ENCODE data around the gene WDFY4.

GRCh38 chr10:48772059-48772458, 87.4 kb downstream of the WDFY4 start:
- TF ChIP-seq ZNF302 (tag by site-specific recombination; IDR thresholded peaks at IDR 0.05; ENCODE audit: low read depth) (no peak), ZBTB7A (tag by site-specific recombination; IDR thresholded peaks at IDR 0.05; ENCODE audit: low read depth) (no peak), ZNF660 (tag by site-specific recombination; IDR thresholded peaks at IDR 0.05) (no peak), ZNF112 (tag by site-specific recombination; IDR thresholded peaks at IDR 0.05) (no peak), ZNF423 (tag by site-specific recombination; IDR thresholded peaks at IDR 0.05) (no peak), HOXA7 (CRISPR knock-in tag; IDR thresholded peaks at IDR 0.05; ENCODE audit: borderline replicate concordance) (no peak), ZNF747 (tag by site-specific recombination; IDR thresholded peaks at IDR 0.05) (no peak), SP3 (tag by site-specific recombination; IDR thresholded peaks at IDR 0.05) (no peak), ZNF324 (tag by site-specific recombination; IDR thresholded peaks at IDR 0.05) (no peak), ZNF549 (tag by site-specific recombination; IDR thresholded peaks at IDR 0.05) (no peak)
- TF ChIP-seq, protein P1, sequence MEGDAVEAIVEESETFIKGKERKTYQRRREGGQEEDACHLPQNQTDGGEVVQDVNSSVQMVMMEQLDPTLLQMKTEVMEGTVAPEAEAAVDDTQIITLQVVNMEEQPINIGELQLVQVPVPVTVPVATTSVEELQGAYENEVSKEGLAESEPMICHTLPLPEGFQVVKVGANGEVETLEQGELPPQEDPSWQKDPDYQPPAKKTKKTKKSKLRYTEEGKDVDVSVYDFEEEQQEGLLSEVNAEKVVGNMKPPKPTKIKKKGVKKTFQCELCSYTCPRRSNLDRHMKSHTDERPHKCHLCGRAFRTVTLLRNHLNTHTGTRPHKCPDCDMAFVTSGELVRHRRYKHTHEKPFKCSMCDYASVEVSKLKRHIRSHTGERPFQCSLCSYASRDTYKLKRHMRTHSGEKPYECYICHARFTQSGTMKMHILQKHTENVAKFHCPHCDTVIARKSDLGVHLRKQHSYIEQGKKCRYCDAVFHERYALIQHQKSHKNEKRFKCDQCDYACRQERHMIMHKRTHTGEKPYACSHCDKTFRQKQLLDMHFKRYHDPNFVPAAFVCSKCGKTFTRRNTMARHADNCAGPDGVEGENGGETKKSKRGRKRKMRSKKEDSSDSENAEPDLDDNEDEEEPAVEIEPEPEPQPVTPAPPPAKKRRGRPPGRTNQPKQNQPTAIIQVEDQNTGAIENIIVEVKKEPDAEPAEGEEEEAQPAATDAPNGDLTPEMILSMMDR (tag by site-specific recombination; IDR thresholded peaks at IDR 0.05), result no peak
- TF ChIP-seq, protein P2, sequence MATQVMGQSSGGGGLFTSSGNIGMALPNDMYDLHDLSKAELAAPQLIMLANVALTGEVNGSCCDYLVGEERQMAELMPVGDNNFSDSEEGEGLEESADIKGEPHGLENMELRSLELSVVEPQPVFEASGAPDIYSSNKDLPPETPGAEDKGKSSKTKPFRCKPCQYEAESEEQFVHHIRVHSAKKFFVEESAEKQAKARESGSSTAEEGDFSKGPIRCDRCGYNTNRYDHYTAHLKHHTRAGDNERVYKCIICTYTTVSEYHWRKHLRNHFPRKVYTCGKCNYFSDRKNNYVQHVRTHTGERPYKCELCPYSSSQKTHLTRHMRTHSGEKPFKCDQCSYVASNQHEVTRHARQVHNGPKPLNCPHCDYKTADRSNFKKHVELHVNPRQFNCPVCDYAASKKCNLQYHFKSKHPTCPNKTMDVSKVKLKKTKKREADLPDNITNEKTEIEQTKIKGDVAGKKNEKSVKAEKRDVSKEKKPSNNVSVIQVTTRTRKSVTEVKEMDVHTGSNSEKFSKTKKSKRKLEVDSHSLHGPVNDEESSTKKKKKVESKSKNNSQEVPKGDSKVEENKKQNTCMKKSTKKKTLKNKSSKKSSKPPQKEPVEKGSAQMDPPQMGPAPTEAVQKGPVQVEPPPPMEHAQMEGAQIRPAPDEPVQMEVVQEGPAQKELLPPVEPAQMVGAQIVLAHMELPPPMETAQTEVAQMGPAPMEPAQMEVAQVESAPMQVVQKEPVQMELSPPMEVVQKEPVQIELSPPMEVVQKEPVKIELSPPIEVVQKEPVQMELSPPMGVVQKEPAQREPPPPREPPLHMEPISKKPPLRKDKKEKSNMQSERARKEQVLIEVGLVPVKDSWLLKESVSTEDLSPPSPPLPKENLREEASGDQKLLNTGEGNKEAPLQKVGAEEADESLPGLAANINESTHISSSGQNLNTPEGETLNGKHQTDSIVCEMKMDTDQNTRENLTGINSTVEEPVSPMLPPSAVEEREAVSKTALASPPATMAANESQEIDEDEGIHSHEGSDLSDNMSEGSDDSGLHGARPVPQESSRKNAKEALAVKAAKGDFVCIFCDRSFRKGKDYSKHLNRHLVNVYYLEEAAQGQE (tag by site-specific recombination; IDR thresholded peaks at IDR 0.05), result no peak
- TF ChIP-seq, protein P3, sequence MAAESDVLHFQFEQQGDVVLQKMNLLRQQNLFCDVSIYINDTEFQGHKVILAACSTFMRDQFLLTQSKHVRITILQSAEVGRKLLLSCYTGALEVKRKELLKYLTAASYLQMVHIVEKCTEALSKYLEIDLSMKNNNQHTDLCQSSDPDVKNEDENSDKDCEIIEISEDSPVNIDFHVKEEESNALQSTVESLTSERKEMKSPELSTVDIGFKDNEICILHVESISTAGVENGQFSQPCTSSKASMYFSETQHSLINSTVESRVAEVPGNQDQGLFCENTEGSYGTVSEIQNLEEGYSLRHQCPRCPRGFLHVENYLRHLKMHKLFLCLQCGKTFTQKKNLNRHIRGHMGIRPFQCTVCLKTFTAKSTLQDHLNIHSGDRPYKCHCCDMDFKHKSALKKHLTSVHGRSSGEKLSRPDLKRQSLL (tag by site-specific recombination; IDR thresholded peaks at IDR 0.05), result no peak
- TF ChIP-seq, protein P4, sequence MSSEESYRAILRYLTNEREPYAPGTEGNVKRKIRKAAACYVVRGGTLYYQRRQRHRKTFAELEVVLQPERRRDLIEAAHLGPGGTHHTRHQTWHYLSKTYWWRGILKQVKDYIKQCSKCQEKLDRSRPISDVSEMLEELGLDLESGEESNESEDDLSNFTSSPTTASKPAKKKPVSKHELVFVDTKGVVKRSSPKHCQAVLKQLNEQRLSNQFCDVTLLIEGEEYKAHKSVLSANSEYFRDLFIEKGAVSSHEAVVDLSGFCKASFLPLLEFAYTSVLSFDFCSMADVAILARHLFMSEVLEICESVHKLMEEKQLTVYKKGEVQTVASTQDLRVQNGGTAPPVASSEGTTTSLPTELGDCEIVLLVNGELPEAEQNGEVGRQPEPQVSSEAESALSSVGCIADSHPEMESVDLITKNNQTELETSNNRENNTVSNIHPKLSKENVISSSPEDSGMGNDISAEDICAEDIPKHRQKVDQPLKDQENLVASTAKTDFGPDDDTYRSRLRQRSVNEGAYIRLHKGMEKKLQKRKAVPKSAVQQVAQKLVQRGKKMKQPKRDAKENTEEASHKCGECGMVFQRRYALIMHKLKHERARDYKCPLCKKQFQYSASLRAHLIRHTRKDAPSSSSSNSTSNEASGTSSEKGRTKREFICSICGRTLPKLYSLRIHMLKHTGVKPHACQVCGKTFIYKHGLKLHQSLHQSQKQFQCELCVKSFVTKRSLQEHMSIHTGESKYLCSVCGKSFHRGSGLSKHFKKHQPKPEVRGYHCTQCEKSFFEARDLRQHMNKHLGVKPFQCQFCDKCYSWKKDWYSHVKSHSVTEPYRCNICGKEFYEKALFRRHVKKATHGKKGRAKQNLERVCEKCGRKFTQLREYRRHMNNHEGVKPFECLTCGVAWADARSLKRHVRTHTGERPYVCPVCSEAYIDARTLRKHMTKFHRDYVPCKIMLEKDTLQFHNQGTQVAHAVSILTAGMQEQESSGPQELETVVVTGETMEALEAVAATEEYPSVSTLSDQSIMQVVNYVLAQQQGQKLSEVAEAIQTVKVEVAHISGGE (tag by site-specific recombination; conservative IDR thresholded peaks at IDR 0.05; ENCODE audit: low read depth), result no peak

Measured in HEK293 (cell line).